Left cardiac atrium (tissue), 4 donors: Measurements from ENCODE around the gene ENGASE. TPM values are rescaled to one million over a fixed set of nuclear protein-coding genes. Genes with fewer than 3 reads are reported as not detected.

Experiments used
- ATAC-seq, 2 donors: fragments of 200-7000 bp; cut with Tn5 transposase; one replicate each; pipeline ENCODE4 v1.9.1; 2020; ENCODE audit warnings: mild to moderate bottlenecking in 2 of 2, moderate library complexity in 2 of 2
- DNase-seq: peaks from one replicate; pipeline ENCODE4 v3.0.0-alpha.2; 2020
- intact Hi-C, 2 donors: fragments of 100-400 bp; cut with DNase I; formaldehyde crosslinking; loops; one replicate each; pipeline versions ENCODE4 v1.14.1 to v1.15.1; 2022 to 2023
- total RNA-seq, 2 donors: library from RNA; stranded (reverse); fragmentation: NEBNext Ultra II Directional; extraction: Animal tissue kit (Norgen Biotek cat#: 25700); gene quantifications; one replicate each; pipeline ENCODE4 v1.2.1, GENCODE V29; 2021
- donor health status: DM: no; HTN: yes; CAD: no.
- donor health status: DM: no; HTN: yes; CAD: no; lungs with severe emphysema.
- donor health status: DM: yes; HTN: yes; CAD: no.
- donor health status: Dilated cardiomyopathy.

ENGASE gene
- total RNA-seq, 2 donors from 2014 or later, result 34.5 to 47.5 TPM

DNA sequence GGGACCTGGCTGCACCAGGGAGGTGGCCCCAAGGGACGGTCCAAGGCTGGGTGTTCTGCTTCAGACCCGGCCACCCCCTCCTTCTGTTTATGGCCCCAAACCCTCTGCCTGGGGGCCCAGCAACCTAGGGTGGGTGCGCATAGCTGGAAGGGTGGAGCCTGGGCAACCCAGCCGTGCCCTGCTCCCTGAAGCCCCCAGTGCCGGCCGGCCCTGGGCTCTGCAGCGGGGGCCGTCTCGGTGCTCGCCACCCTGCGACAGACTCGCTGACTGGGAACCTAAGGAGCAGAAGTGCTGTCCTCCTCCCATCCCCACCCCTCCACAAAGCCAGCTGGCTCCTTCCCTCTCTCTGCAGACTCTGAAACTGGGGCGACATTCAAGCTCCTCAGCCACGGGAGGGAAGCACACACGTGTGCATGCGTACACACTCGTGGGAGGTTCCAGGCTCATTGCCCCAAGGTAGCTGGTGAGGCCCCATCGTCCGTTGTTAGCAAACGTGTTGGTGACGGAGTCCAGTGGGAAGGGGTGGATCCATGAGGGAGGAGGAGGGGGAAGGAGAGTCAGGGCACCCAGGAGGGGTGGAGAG is 43.4 kb downstream of the ENGASE start:
- DNase-seq (no peak), ATAC-seq (no peak)

GRCh38 chr17:79118924-79119323 is 44.3 kb downstream of the ENGASE start:
- ATAC-seq (no peak), DNase-seq (no peak)
- intact Hi-C loops, result no loop called here

More for the DNA sequence above, 43.4 kb downstream of the ENGASE start:
- intact Hi-C loops, result no loop called here

DNA sequence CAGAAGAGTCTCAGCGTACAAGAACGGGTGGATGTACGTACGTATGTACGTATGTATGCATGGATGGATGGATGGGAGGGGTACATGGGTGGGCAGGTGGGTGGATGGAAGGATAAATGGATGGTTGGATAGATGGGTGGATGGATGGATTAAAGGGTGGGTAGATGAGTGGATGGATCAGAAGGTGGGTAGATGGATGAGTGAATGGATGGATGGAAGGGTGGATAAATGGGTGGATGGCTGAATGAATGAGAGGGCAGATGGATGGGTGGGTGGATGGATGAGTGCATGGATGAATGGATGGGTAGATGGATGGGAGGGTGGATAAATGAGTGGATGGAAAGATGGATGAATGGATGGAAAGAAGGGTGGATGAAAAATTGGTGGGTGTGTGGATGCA is 45.6 kb downstream of the ENGASE start:
- DNase-seq (no peak), ATAC-seq (no peak)
- intact Hi-C loops, result loop anchor here in 1 of 2 donors (10.0 kb wide), 1 partner anchor 125 kb away; no protein-coding TSS in a partner anchor

GRCh38 chr17:79123988-79124387 is 49.4 kb downstream of the ENGASE start:
- intact Hi-C loops, result loop anchor here in 1 of 2 donors (10.0 kb wide), 1 partner anchor 121 kb away; no protein-coding TSS in a partner anchor
- ATAC-seq (no peak), DNase-seq (no peak)

- intact Hi-C loops, result loop anchor here in 1 of 2 donors (10.0 kb wide), 1 partner anchor 120 kb away; no protein-coding TSS in a partner anchor
- ATAC-seq, result no peak
Measured at GRCh38 chr17:79124513-79125209, 50.0 kb downstream of the ENGASE start.

DNA sequence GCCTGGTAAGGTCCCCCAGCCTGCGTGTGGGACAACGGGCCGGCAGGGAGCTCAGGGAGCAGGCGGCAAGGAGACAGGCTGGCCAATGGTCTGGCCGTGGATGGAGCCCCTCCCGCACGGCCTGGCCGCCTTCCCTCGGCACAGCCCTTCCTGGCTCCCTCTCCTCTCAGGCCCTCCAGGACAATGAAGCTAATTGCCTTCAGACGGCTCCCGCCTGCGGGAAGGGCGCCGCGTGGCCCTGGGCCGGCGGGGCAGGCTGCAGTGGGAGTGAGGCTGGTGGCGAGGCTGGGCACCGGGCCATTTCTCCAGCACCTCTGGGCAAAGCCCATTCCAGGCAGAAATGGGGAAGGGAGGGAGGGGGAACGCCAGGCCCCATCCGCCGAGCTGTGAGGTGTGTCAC is 50.9 kb downstream of the ENGASE start:
- intact Hi-C loops, result loop anchor here in 1 of 2 donors (10.0 kb wide), 1 partner anchor 119 kb away; no protein-coding TSS in a partner anchor
- no peak for DNase-seq
- no peak for ATAC-seq

More at GRCh38 chr17:79124513-79125209, 50.0 kb downstream of the ENGASE start:
- no peak for DNase-seq

DNA sequence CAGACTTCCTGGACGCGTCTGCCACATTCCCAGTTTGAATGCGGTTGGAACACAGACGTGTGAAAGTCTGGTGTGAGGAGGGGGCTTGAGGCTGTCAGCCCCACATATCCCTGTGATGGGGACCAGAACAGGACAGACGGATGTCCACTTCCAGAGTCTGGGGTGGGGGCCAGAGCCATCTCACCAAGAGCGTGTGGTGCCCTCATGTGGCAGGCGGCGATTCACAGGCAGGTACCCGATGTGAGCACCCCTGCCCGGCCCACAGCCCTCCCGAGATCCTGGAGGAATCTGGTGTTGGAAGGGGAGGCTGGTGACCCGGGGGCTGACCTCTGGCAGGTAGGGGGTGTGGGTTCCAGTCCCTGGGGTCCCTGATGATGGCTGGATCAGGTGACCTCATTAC is 51.5 kb downstream of the ENGASE start:
- DNase-seq, result no peak
- intact Hi-C loops, result loop anchor here in 1 of 2 donors (10.0 kb wide), 1 partner anchor 119 kb away; no protein-coding TSS in a partner anchor
- ATAC-seq, result peak in 1 of 2 donors; percentile 27

DNA sequence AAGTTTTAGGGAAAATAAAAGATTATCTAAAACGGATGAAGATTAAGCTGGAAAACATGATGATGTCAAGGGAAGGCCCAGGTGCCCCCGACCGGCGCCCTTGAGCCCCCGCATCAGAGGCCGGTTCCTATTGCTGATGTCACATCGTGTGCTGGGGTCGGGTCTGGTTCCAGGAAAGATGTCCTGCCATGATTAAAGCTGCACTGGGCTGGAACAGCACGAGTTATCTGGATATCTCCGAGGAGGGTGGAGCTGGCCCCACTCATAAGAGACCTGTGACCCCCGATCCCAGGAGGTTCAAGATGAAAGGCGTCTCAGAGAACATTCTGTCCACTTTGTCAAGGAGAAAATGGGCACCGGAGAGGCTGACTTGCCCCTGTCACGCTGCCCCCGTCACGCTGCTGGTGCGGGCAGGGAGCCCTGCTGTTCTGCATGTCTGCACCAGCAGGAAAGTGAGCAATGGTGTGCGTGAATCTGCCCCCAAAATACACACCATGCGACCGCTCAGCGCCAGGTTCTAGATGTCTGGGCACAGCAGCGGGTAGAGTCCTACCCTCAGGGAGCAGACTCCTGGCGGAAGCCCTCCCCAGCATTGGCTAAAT is 53.0 kb downstream of the ENGASE start:
- ATAC-seq (no peak), DNase-seq (no peak)
- intact Hi-C loops, result loop anchor here in 1 of 2 donors (10.0 kb wide), 1 partner anchor 117 kb away; no protein-coding TSS in a partner anchor

- intact Hi-C loops, result loop anchor here in 1 of 2 donors (10.0 kb wide), 1 partner anchor 115 kb away; no protein-coding TSS in a partner anchor
- DNase-seq (no peak), ATAC-seq (no peak)
Measured at GRCh38 chr17:79129523-79129922, 54.9 kb downstream of the ENGASE start.

GRCh38 chr17:79130536-79131273 is 56.1 kb downstream of the ENGASE start:
- intact Hi-C loops, result no loop called here
- no peak for DNase-seq
- no peak for ATAC-seq

GRCh38 chr17:79131274-79131635 is 56.6 kb downstream of the ENGASE start:
- intact Hi-C loops, result no loop called here
- ATAC-seq (no peak), DNase-seq (no peak)

GRCh38 chr17:79131701-79132100 is 57.1 kb downstream of the ENGASE start:
- intact Hi-C loops, result no loop called here
- DNase-seq (no peak), ATAC-seq (no peak)

DNA sequence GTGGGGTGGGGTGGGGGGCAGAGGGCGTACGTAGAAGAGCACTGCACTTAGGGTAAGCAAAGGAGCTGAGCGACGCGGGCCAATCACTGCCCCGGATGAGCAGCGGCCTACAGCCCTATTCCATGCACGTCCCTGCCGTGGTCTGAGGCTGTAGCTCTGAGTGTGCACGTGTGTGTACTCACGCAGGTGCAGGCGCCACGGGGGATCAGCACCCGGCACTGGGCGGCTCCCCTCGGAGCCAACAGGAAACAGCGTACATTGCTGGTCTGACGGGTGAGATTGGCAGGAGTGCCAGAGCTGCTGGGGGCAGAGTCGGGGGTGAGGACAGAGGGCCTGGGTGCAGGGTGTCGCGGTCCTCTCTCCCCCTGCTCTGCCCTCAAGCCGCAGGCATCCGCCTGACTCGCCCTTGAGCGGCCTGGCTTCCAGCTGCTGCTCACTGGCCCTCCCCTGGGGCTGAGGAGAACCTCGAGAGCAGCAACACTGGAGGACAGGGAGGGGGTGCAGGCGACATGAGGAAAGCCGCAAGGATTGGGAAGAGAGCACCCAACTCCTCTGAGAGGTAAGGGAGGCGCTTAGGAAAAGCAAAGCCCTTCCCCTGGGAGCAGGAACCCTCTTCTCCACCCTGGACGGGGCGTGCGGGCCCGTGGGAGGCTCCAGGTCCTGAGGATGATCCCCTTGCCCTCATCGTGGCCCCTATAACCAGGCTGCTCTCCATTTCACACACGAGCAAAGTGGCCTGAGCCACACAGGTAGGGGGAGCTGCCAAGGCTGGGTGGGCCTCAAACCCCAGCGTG is 57.8 kb downstream of the ENGASE start:
- intact Hi-C loops, result no loop called here
- ATAC-seq, result no peak
- no peak for DNase-seq

GRCh38 chr17:79133214-79133613 is 58.6 kb downstream of the ENGASE start:
- no peak for DNase-seq
- ATAC-seq, result no peak
- intact Hi-C loops, result no loop called here

GRCh38 chr17:79133985-79134384 is 59.4 kb downstream of the ENGASE start:
- DNase-seq, result no peak
- ATAC-seq, result no peak
- intact Hi-C loops, result no loop called here

DNA sequence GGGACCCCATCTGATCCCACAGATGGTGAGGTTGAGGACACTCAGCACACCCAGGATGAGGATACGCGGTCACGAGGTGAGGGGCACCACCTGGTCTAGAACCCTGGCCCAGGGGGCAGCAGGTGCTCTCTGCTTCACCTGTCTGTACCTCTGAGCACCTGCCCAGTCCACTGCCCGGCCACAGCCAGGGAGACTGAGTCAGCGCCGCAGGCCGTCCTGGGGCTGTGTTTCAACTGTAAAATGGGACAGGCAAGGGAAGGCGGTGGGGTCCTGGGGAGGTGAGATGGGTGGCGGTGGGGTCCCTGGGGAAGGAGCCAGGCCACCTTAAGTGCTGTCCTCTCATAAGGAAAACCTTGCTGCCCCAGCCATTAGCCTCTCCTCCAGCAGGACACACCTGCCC is 60.4 kb downstream of the ENGASE start:
- ATAC-seq (no peak), DNase-seq (no peak)

GRCh38 chr17:79135628-79136405 is 61.2 kb downstream of the ENGASE start:
- ATAC-seq (no peak), DNase-seq (no peak)
- intact Hi-C loops, result no loop called here

More for the DNA sequence above, 60.4 kb downstream of the ENGASE start:
- intact Hi-C loops, result no loop called here
